Hepatocyte (in vitro differentiated cells): ENCODE results near the gene GNG7.

Experiments used
- EZH2 ChIP-seq: fragments of 200-600 bp; sonication (generic); IDR thresholded peaks from 2 replicates; pipeline ENCODE4 v1.6.1; 2016; ENCODE audit warnings: antibody characterized with exemption, mild to moderate bottlenecking, borderline replicate concordance
- EZH2phosphoT487 ChIP-seq: fragments of 200-600 bp; sonication (generic); IDR thresholded peaks from one replicate; pipeline ENCODE4 v1.6.1; 2018; ENCODE audit warnings: antibody characterized with exemption, mild to moderate bottlenecking, low read depth, moderate library complexity; ENCODE audit not compliant: unreplicated experiment, severe bottlenecking
- TF ChIP-seq, protein P1 (sequence below): fragments of 200-600 bp; sonication (generic); IDR thresholded peaks from 2 replicates; pipeline ENCODE4 v1.5.1; 2016; ENCODE audit warnings: antibody characterized with exemption, mild to moderate bottlenecking; ENCODE audit not compliant: poor library complexity

GRCh38 chr19:2629491-2630351 is 72.8 kb downstream of the GNG7 start:
- TF ChIP-seq, protein P1, sequence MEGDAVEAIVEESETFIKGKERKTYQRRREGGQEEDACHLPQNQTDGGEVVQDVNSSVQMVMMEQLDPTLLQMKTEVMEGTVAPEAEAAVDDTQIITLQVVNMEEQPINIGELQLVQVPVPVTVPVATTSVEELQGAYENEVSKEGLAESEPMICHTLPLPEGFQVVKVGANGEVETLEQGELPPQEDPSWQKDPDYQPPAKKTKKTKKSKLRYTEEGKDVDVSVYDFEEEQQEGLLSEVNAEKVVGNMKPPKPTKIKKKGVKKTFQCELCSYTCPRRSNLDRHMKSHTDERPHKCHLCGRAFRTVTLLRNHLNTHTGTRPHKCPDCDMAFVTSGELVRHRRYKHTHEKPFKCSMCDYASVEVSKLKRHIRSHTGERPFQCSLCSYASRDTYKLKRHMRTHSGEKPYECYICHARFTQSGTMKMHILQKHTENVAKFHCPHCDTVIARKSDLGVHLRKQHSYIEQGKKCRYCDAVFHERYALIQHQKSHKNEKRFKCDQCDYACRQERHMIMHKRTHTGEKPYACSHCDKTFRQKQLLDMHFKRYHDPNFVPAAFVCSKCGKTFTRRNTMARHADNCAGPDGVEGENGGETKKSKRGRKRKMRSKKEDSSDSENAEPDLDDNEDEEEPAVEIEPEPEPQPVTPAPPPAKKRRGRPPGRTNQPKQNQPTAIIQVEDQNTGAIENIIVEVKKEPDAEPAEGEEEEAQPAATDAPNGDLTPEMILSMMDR, result no peak
- TF ChIP-seq EZH2 (no peak), EZH2phosphoT487 (no peak)
